Chondrocyte (in vitro differentiated cells): ENCODE measurements around the gene PAX6. TPM values are rescaled to one million over a fixed set of nuclear protein-coding genes. Genes with fewer than 3 reads are reported as not detected.

Experiments used
- DNase-seq: peaks from one replicate; pipeline ENCODE4 v3.0.0; 2021; ENCODE audit warnings: mixed read lengths, low spot score
- H3K27ac Mint-ChIP-seq: one replicate; pipeline ENCODE4 v1.8.0; 2021; ENCODE audit warnings: mild to moderate bottlenecking, moderate library complexity, mixed read lengths; ENCODE audit not compliant: unreplicated experiment
- H3K27me3 Mint-ChIP-seq: 2 replicates; pipeline ENCODE4 v1.8.0; 2021; ENCODE audit warnings: low read depth, mixed read lengths
- H3K36me3 Mint-ChIP-seq: 2 replicates; pipeline ENCODE4 v1.8.0; 2021; ENCODE audit warnings: low read depth, mixed read lengths
- H3K4me1 Mint-ChIP-seq: 2 replicates; pipeline ENCODE4 v1.8.0; 2021; ENCODE audit warnings: low read depth, mild to moderate bottlenecking, mixed read lengths
- H3K4me3 Mint-ChIP-seq: one replicate; pipeline ENCODE4 v1.8.0; 2021; ENCODE audit warnings: mild to moderate bottlenecking, moderate library complexity, mixed read lengths; ENCODE audit not compliant: unreplicated experiment
- H3K9me3 Mint-ChIP-seq: 2 replicates; pipeline ENCODE4 v1.8.0; 2021; ENCODE audit warnings: low read depth, mixed read lengths
- total RNA-seq: library from RNA; stranded (reverse); gene quantifications from 3 replicates; pipeline ENCODE4 v1.2.1, GENCODE V29; 2021
- TF ChIP-seq, protein P1 (sequence below): fragments of 200-600 bp; sonication (generic); IDR thresholded peaks from 2 replicates; pipeline ENCODE4 v1.5.0; 2021; ENCODE audit warnings: antibody characterized with exemption, mild to moderate bottlenecking, moderate library complexity

Gene PAX6
- total RNA-seq, 1 donor from 2014 or later, result not detected

DNA sequence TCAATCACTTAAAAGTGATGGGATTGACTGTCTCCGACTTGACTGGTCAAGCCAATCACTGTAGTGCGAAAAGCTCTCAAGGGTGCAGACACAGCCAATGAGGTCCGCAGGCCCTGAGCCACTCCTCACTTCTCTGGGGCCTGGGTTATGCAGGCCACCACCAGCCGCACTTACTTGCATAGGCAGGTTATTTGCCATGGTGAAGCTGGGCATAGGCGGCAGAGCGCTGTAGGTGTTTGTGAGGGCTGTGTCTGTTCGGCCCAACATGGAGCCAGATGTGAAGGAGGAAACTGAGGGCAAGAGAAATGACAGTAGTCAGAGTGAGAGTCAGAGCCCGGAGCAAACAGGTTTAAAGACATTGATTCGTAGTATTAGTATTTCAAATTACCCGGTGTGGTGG is 17.9 kb downstream of the PAX6 start:
- Mint-ChIP-seq H3K4me1 (peaks cover 7% of the 10 kb centered on the region), H3K27ac (no peak overlapping the region), H3K9me3 (no peaks in the 10 kb centered on the region), H3K27me3 (peaks cover 32% of the 10 kb centered on the region), H3K4me3 (no peak overlapping the region), H3K36me3 (peaks cover 2% of the 10 kb centered on the region)
- no peak for DNase-seq
- TF ChIP-seq, protein P1, sequence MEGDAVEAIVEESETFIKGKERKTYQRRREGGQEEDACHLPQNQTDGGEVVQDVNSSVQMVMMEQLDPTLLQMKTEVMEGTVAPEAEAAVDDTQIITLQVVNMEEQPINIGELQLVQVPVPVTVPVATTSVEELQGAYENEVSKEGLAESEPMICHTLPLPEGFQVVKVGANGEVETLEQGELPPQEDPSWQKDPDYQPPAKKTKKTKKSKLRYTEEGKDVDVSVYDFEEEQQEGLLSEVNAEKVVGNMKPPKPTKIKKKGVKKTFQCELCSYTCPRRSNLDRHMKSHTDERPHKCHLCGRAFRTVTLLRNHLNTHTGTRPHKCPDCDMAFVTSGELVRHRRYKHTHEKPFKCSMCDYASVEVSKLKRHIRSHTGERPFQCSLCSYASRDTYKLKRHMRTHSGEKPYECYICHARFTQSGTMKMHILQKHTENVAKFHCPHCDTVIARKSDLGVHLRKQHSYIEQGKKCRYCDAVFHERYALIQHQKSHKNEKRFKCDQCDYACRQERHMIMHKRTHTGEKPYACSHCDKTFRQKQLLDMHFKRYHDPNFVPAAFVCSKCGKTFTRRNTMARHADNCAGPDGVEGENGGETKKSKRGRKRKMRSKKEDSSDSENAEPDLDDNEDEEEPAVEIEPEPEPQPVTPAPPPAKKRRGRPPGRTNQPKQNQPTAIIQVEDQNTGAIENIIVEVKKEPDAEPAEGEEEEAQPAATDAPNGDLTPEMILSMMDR, result no peak

DNA sequence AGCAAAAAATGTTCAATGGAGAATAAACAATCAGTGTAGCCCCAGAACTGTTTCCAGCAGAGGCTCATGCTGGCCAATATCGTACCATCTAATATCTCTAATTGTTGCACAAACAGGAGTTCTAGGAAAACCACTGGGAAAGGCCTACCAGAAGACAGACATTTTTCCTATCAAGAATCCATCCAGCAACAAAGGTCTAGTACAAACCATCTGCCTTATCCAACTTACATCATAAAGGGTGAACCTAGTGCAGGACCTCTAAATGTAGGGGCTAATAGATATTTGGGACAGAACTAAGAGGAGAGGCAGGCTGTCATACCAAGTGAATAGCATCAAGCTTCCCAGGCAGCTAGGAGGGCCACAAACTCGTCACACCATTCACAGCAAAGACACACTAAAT is 18.7 kb downstream of the PAX6 start:
- Mint-ChIP-seq H3K27me3 (peaks cover 27% of the 10 kb centered on the region), H3K4me3 (no peak overlapping the region), H3K4me1 (peaks cover 3% of the 10 kb centered on the region), H3K36me3 (peaks cover 2% of the 10 kb centered on the region), H3K27ac (no peak overlapping the region), H3K9me3 (no peaks in the 10 kb centered on the region)
- no peak for DNase-seq
- TF ChIP-seq, protein P1, result no peak

DNA sequence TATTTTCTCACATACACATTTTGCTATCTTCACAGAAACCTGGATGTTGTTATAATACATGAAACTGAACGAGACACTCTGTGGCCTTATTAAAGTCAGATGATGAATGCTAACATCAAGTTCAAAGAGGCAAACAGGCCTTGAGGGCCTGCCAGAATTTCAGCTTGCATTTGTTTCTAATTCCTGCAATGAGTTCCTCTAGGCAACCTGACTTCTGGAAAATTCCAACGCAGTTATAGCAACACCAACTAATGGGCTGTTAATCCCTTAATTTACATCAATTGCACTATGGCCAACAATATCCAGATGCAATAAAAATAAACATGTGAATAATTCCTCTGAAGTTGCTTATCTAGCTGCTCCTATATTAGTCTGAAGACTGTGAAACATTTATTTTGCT is 19.1 kb downstream of the PAX6 start:
- no peak for DNase-seq
- TF ChIP-seq, protein P1, result no peak
- peaks cover 2% of the 10 kb centered on the region for H3K36me3 Mint-ChIP-seq
- H3K4me3 Mint-ChIP-seq, result no peak overlapping the region
- no peak overlapping the region for H3K27ac Mint-ChIP-seq
- H3K27me3 Mint-ChIP-seq, result peaks cover 24% of the 10 kb centered on the region
- peaks cover 2% of the 10 kb centered on the region for H3K4me1 Mint-ChIP-seq
- no peaks in the 10 kb centered on the region for H3K9me3 Mint-ChIP-seq

DNA sequence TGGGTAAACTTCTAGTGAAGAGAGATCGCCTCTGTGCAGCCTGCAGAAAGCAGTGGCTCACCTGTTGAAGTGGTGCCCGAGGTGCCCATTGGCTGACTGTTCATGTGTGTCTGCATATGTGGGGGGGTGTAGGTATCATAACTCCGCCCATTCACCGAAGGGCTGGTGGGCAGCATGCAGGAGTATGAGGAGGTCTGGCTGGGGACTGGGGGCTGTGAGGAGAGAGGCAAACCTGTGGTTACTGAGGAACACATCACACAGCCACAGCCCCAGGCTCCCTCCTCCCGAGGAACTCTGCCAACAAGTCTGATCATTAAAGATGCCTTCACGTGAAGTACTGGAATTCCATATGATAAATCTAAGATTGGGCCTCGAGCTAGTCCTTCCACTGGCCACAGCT is 20.5 kb downstream of the PAX6 start:
- H3K27me3 Mint-ChIP-seq, result peaks cover 11% of the 10 kb centered on the region
- no peaks in the 10 kb centered on the region for H3K9me3 Mint-ChIP-seq
- TF ChIP-seq, protein P1, result no peak
- H3K36me3 Mint-ChIP-seq, result no peaks in the 10 kb centered on the region
- no peak for DNase-seq
- H3K4me3 Mint-ChIP-seq, result no peak overlapping the region
- H3K4me1 Mint-ChIP-seq, result peaks cover 2% of the 10 kb centered on the region
- H3K27ac Mint-ChIP-seq, result no peak overlapping the region

DNA sequence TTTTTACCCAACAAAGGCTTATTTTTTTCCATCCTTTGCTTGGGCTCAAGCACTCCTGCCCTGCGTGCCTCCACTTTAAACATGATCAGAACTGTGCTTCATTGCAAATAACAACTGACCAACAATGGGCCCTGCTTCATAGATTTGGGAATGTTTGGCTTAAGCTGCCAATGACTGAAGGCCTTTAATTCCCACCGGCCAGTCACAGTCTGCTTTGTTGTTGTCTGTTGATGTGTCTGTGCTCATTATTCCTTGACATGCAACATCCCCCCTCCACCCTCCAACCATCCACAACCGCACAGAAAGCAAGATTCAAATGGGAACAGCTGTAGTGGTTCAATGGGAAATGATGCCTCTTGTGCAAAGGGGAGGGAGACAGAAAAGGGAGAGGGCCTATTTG is 23.0 kb downstream of the PAX6 start:
- no peaks in the 10 kb centered on the region for H3K36me3 Mint-ChIP-seq
- no peak overlapping the region for H3K4me3 Mint-ChIP-seq
- H3K27me3 Mint-ChIP-seq, result peaks cover 2% of the 10 kb centered on the region
- H3K9me3 Mint-ChIP-seq, result no peaks in the 10 kb centered on the region
- H3K27ac Mint-ChIP-seq, result no peak overlapping the region
- TF ChIP-seq, protein P1, result no peak
- DNase-seq, result no peak
- peaks cover 2% of the 10 kb centered on the region for H3K4me1 Mint-ChIP-seq
